Colonic mucosa (tissue), 4 donors: ENCODE data around the gene FHIT. TPM values are rescaled to one million over a fixed set of nuclear protein-coding genes. Genes with fewer than 3 reads are reported as not detected.

Experiments used
- DNase-seq: peaks from one replicate; pipeline ENCODE4 v3.0.0-alpha.2; 2020
- H3K27ac ChIP-seq: fragments of 200-600 bp; one replicate; pipeline ENCODE4 v1.8.0; 2021
- H3K27me3 ChIP-seq: fragments of 200-600 bp; one replicate; pipeline ENCODE4 v1.8.0; 2021
- H3K36me3 ChIP-seq: fragments of 200-600 bp; one replicate; pipeline ENCODE4 v1.8.0; 2021
- H3K4me1 ChIP-seq: fragments of 200-600 bp; one replicate; pipeline ENCODE4 v1.8.0; 2021; ENCODE audit warnings: mild to moderate bottlenecking
- H3K4me3 ChIP-seq: fragments of 200-600 bp; one replicate; pipeline ENCODE4 v1.8.0; 2021
- H3K9ac ChIP-seq, 2 donors: one replicate each; pipeline ENCODE4 v1.7.0; 2013; ENCODE audit warnings: control low read depth in 2 of 2, low read depth in 2 of 2, low read length in 2 of 2
- H3K9me3 ChIP-seq: fragments of 200-600 bp; one replicate; pipeline ENCODE4 v1.8.0; 2021
- intact Hi-C: fragments of 100-400 bp; cut with DNase I; formaldehyde crosslinking; loops from one replicate; pipeline ENCODE4 v1.14.1; 2022
- total RNA-seq, 2 donors: library from RNA; stranded (reverse); fragmentation: NEBNext Ultra II Directional in 1 of 2; extraction: Animal tissue kit (Norgen Biotek cat#: 25700) in 1 of 2; gene quantifications; one replicate each; pipeline ENCODE4 v1.2.1, GENCODE V29; 2021
- TF ChIP-seq, protein P1 (sequence below): fragments of 200-600 bp; IDR thresholded peaks from one replicate; pipeline ENCODE4 v1.8.0; 2022; ENCODE audit warnings: antibody characterized with exemption, mild to moderate bottlenecking
- donor health status: healthy.
- donor health status: DM: no; HTN: no; CAD: no.
- donor health status: DM: no; HTN: no; CAD: no.

Gene FHIT
- total RNA-seq, 2 donors from 2014 or later: 7.7 to 9.4 TPM

DNA sequence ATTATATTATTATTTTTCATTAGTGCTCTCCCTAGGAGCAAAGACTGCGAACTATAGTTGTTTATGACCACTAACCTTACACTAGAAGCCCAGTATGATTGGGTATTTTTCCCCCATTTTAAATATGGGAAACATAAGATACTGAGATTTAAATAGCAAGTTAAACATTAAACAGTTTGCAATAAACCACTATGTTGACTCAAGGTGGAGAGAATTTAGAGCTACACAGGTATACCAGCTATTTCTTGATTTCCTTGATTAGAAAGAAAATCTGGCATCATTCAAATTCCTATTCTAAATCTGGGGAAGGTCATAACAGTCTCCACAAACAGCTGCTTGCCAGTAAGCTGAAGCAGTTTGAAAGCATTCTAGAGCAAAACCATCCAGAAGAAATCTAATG is 1337.6 kb downstream of the FHIT start:
- no peak overlapping the region for H3K27ac ChIP-seq
- TF ChIP-seq, protein P1, sequence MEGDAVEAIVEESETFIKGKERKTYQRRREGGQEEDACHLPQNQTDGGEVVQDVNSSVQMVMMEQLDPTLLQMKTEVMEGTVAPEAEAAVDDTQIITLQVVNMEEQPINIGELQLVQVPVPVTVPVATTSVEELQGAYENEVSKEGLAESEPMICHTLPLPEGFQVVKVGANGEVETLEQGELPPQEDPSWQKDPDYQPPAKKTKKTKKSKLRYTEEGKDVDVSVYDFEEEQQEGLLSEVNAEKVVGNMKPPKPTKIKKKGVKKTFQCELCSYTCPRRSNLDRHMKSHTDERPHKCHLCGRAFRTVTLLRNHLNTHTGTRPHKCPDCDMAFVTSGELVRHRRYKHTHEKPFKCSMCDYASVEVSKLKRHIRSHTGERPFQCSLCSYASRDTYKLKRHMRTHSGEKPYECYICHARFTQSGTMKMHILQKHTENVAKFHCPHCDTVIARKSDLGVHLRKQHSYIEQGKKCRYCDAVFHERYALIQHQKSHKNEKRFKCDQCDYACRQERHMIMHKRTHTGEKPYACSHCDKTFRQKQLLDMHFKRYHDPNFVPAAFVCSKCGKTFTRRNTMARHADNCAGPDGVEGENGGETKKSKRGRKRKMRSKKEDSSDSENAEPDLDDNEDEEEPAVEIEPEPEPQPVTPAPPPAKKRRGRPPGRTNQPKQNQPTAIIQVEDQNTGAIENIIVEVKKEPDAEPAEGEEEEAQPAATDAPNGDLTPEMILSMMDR: no peak
- no peaks in the 10 kb centered on the region for H3K4me1 ChIP-seq
- no peaks in the 10 kb centered on the region for H3K9me3 ChIP-seq
- DNase-seq: no peak
- H3K4me3 ChIP-seq: no peak overlapping the region
- no peak overlapping the region for H3K9ac ChIP-seq
- intact Hi-C loops: no loop called here
- no peaks in the 10 kb centered on the region for H3K36me3 ChIP-seq
- H3K27me3 ChIP-seq: no peaks in the 10 kb centered on the region

DNA sequence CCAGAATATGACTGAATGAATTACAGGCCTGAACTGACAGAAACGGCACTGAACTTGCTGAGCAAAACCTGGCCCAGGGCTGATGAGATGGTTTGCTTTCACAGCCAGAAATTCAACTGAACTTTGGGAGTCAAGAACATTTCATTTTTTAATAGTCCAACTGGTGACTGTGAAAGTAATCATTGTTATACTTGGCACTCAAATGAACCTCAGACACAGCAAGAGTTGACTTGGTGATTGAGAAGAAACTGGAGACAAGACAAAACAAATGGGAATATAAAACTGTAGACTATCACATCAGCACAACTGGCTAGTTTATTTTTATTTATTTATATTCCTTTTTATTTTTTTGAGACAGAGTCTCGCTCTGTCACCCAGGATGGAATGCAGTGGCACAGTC is 1342.6 kb downstream of the FHIT start:
- TF ChIP-seq, protein P1: no peak
- intact Hi-C loops: no loop called here
- H3K36me3 ChIP-seq: no peaks in the 10 kb centered on the region

DNA sequence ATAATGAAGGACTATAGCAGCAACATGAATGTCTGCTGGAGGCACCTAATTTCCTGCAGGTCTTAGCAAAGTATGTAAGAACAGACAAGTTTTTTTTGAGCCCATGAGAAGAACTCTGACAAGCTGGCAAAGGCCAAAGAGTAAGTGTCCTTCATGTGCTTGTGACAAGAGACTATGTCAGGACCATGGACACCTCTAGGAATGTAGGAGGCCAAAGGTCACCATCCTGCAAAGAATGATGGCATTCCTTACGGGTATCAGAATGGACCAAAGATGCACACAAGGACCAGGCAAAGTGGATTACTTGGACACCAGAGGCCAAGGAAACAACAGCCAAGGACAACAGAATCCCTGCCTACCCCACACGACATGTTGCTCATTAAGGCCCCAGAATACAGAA is 1343.0 kb downstream of the FHIT start:
- no peaks in the 10 kb centered on the region for H3K36me3 ChIP-seq
- TF ChIP-seq, protein P1: no peak
- intact Hi-C loops: no loop called here
- H3K4me1 ChIP-seq: no peaks in the 10 kb centered on the region
- no peak overlapping the region for H3K27ac ChIP-seq
- H3K4me3 ChIP-seq: no peak overlapping the region
- H3K9ac ChIP-seq: no peak overlapping the region
- H3K9me3 ChIP-seq: no peaks in the 10 kb centered on the region
- H3K27me3 ChIP-seq: no peaks in the 10 kb centered on the region
- no peak for DNase-seq

More for the DNA sequence above, 1342.6 kb downstream of the FHIT start:
- DNase-seq: no peak
- Histone ChIP-seq H3K9ac (no peak overlapping the region), H3K4me3 (no peak overlapping the region), H3K27me3 (no peaks in the 10 kb centered on the region), H3K4me1 (no peaks in the 10 kb centered on the region), H3K27ac (no peak overlapping the region), H3K9me3 (no peaks in the 10 kb centered on the region)

DNA sequence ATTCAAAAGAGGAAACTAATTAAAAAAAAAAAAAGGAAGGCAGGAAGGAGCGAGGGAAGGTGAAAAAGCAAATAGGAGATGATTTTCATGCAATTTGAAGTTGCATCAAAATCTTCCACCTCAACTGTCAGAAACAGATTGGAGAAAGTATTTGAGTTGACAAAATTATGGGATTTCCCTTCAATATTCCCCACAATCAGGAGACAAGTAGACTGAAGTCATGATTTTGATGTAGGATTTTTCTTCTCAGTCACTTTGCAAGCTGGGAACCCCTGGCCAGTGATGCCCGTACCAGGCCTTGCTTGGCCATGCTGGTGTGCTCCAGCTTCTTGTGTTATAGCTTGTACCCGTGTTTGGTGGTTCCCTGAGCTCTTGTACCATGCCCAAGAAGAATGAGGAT is 1347.0 kb downstream of the FHIT start:
- intact Hi-C loops: no loop called here
- Histone ChIP-seq H3K27ac (no peak overlapping the region), H3K27me3 (no peaks in the 10 kb centered on the region), H3K36me3 (no peaks in the 10 kb centered on the region), H3K9me3 (no peaks in the 10 kb centered on the region), H3K4me1 (no peaks in the 10 kb centered on the region), H3K9ac (no peak overlapping the region), H3K4me3 (no peak overlapping the region)
- TF ChIP-seq, protein P1: no peak
- no peak for DNase-seq

DNA sequence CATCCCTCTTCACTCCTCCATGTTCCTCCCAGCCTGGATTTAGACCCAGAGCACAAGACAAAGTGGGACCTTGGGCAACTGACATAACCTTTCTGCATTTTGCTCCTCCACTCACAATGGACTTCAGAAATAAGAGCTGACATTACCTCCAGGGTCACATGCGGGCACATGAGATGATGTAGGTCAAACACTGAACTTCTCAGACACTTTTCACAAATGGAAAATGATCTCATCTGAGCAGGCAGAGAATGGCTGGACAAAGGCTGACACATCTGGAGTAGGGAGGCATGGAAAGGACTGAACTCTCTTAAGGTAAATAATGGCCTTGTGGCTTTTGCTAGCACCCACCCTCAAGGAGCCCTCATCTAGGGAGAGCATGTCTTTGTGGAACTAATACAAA is 1352.2 kb downstream of the FHIT start:
- DNase-seq: no peak
- Histone ChIP-seq H3K4me1 (no peaks in the 10 kb centered on the region), H3K36me3 (no peaks in the 10 kb centered on the region), H3K4me3 (no peak overlapping the region), H3K27ac (no peak overlapping the region), H3K27me3 (no peaks in the 10 kb centered on the region), H3K9ac (no peak overlapping the region), H3K9me3 (no peaks in the 10 kb centered on the region)
- intact Hi-C loops: no loop called here
- TF ChIP-seq, protein P1: no peak

DNA sequence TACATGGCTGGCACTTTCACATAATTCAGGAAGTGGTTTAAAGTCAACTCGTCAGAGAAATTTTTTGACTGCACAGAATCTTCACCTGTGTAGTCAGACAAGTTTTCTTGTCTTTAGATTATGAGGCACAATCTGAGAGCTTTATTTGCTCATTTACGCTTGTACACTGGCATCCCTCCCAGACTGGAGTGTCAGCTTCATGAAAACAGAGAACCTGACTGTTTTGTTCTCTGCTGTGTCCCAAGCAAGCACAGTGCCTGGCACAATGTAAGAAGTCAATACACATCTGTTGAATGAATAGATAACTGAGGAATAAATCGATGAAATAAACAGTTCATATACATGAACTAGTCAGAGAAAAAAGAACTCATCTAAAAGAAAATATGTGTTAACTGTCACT is 1355.3 kb downstream of the FHIT start:
- Histone ChIP-seq H3K4me3 (no peak overlapping the region), H3K9ac (no peak overlapping the region), H3K27me3 (no peaks in the 10 kb centered on the region), H3K27ac (no peak overlapping the region), H3K36me3 (no peaks in the 10 kb centered on the region), H3K9me3 (no peaks in the 10 kb centered on the region), H3K4me1 (no peaks in the 10 kb centered on the region)
- DNase-seq: no peak
- intact Hi-C loops: no loop called here
- TF ChIP-seq, protein P1: no peak
